ENCODE results near the gene NT5C2. TPM values are rescaled to one million over a fixed set of nuclear protein-coding genes. Genes with fewer than 3 reads are reported as not detected.

The NT5C2 gene
- total RNA-seq, 2 donors from 2014 or later = 105 to 114 TPM

- H3K36me3 ChIP-seq = peaks cover 26% of the 10 kb centered on the region
These were observed 92.5 kb downstream of the NT5C2 start for GRCh38 chr10:103100620-103101019.

GRCh38 chr10:103098240-103098639 lies 94.8 kb downstream of the NT5C2 start:
- H3K4me3 ChIP-seq = no peak overlapping the region
- DNase-seq (ENCODE audit: low spot score) (no peak), ATAC-seq (ENCODE audit: insufficient number of reproducible peaks, low FRiP score, low read depth) (no peak)
- no peak for TF ChIP-seq CTCF (IDR thresholded peaks at IDR 0.05)
- peaks cover 5 to 22% of the 10 kb centered on the region in 2 donors for H3K4me1 ChIP-seq (ENCODE audit: control insufficient read depth in 1 of 2, low read depth in 2 of 2)
- peaks cover 25% of the 10 kb centered on the region for H3K36me3 ChIP-seq
- no peaks in the 10 kb centered on the region for H3K9me3 ChIP-seq
- H3K27ac ChIP-seq = no peak overlapping the region
- H3K27me3 ChIP-seq (replicated peaks; ENCODE audit: insufficient read depth) = no peaks in the 10 kb centered on the region

More at GRCh38 chr10:103100620-103101019, 92.5 kb downstream of the NT5C2 start:
- no peak for TF ChIP-seq CTCF (IDR thresholded peaks at IDR 0.05)
- Histone ChIP-seq H3K27ac (no peak overlapping the region), H3K27me3 (replicated peaks; ENCODE audit: insufficient read depth) (no peaks in the 10 kb centered on the region), H3K4me1 (ENCODE audit: control insufficient read depth in 1 of 2, low read depth in 2 of 2) (peaks cover 5 to 33% of the 10 kb centered on the region in 2 donors), H3K4me3 (no peak overlapping the region), H3K9me3 (no peaks in the 10 kb centered on the region)
- ATAC-seq (ENCODE audit: insufficient number of reproducible peaks, low FRiP score, low read depth) (no peak), DNase-seq (ENCODE audit: low spot score) (no peak)

- Histone ChIP-seq H3K4me1 (ENCODE audit: control insufficient read depth in 1 of 2, low read depth in 2 of 2) (peaks cover 0 to 4% of the 10 kb centered on the region in 2 donors), H3K27me3 (replicated peaks; ENCODE audit: insufficient read depth) (no peaks in the 10 kb centered on the region), H3K36me3 (peaks cover 34% of the 10 kb centered on the region), H3K9me3 (no peaks in the 10 kb centered on the region), H3K27ac (peak overlapping the region; percentile 20 to 28), H3K4me3 (no peak overlapping the region)
- DNase-seq (ENCODE audit: low spot score) (no peak), ATAC-seq (ENCODE audit: insufficient number of reproducible peaks, low FRiP score, low read depth) (no peak)
- no peak for TF ChIP-seq CTCF (IDR thresholded peaks at IDR 0.05)
These were observed 96.9 kb downstream of the NT5C2 start for GRCh38 chr10:103096130-103096529.

- DNase-seq (ENCODE audit: low spot score) (no peak), ATAC-seq (ENCODE audit: insufficient number of reproducible peaks, low FRiP score, low read depth) (no peak)
- Histone ChIP-seq H3K9me3 (no peaks in the 10 kb centered on the region), H3K27me3 (replicated peaks; ENCODE audit: insufficient read depth) (no peaks in the 10 kb centered on the region), H3K36me3 (peaks cover 38% of the 10 kb centered on the region), H3K27ac (no peak overlapping the region), H3K4me3 (no peak overlapping the region), H3K4me1 (ENCODE audit: control insufficient read depth in 1 of 2, low read depth in 2 of 2) (peaks cover 0 to 4% of the 10 kb centered on the region in 2 donors)
- no peak for TF ChIP-seq CTCF (IDR thresholded peaks at IDR 0.05)
These were observed 98.1 kb downstream of the NT5C2 start for GRCh38 chr10:103095005-103095404.

- DNase-seq (ENCODE audit: low spot score) (no peak), ATAC-seq (ENCODE audit: insufficient number of reproducible peaks, low FRiP score, low read depth) (no peak)
- Histone ChIP-seq H3K4me3 (no peak overlapping the region), H3K4me1 (ENCODE audit: control insufficient read depth in 1 of 2, low read depth in 2 of 2) (peaks cover 4 to 18% of the 10 kb centered on the region in 2 donors), H3K36me3 (peaks cover 46% of the 10 kb centered on the region), H3K27me3 (replicated peaks; ENCODE audit: insufficient read depth) (no peaks in the 10 kb centered on the region), H3K27ac (no peak overlapping the region), H3K9me3 (no peaks in the 10 kb centered on the region)
- no peak for TF ChIP-seq CTCF (IDR thresholded peaks at IDR 0.05)
These were observed 102.2 kb downstream of the NT5C2 start for GRCh38 chr10:103090911-103091310.

Measured in thoracic aorta (tissue), 2 donors.